Endothelial cell of umbilical vein (primary cell): ENCODE data around the gene DAB2. TPM values are rescaled to one million over a fixed set of nuclear protein-coding genes. Genes with fewer than 3 reads are reported as not detected.

ENCODE experiments used
- BruUV-seq: library from RNA; stranded (reverse); fragments of 400-500 nt; replicated peaks from 2 replicates; lab custom pipeline; 2021; lab: Mats Ljungman, UMichigan
- CTCF ChIA-PET: fragments of 300-600, 350-600 bp; sonication (Branson Sonifier 250); formaldehyde crosslinking; loops from one replicate; lab custom pipeline; 2021; ENCODE audit warnings: antibody characterized with exemption, inconsistent platforms; lab: Charles Lee
- POLR2A ChIA-PET: fragments of 300-600, 350-600 bp; sonication (Branson Sonifier 250); formaldehyde crosslinking; loops from one replicate; lab custom pipeline; 2021; ENCODE audit warnings: antibody characterized with exemption, inconsistent platforms; lab: Charles Lee
- DNase-seq: peaks from one replicate; pipeline ENCODE4 v3.0.0-alpha.2; 2011; ENCODE audit warnings: low read depth, low spot score
- FAIRE-seq: peaks from 2 replicates; lab custom pipeline; 2011; peaks lifted over from hg19 to GRCh38; lab: Jason Lieb, UNC
- H2AFZ ChIP-seq: 2 replicates; pipeline ENCODE4 v1.6.0; 2012; ENCODE audit warnings: low read depth, low read length, control low read depth, inconsistent platforms
- H3K27ac ChIP-seq: 2 replicates; pipeline ENCODE4 v1.5.1; 2011; ENCODE audit warnings: low read depth, mild to moderate bottlenecking, control low read depth, low read length, moderate library complexity; ENCODE audit not compliant: insufficient read depth
- H3K27me3 ChIP-seq, 2 experiments: 2 replicates each; pipeline versions ENCODE4 v1.6.0 to v1.6.1; 2011; ENCODE audit warnings: low read length in 2 of 2, mixed read lengths in 1 of 2; ENCODE audit not compliant: control insufficient read depth in 2 of 2, insufficient read depth in 2 of 2
- H3K36me3 ChIP-seq, 2 experiments: 2 replicates in 1 of 2; 3 replicates in 1 of 2; pipeline ENCODE4 v1.5.1; 2011; ENCODE audit warnings: low read length in 2 of 2, mild to moderate bottlenecking in 1 of 2, moderate library complexity in 1 of 2; ENCODE audit not compliant: control insufficient read depth in 2 of 2, insufficient read depth in 2 of 2; ENCODE audit errors: extremely low read depth in 1 of 2
- H3K4me1 ChIP-seq: 3 replicates; pipeline ENCODE4 v1.5.1; 2011; ENCODE audit warnings: mild to moderate bottlenecking, low read length; ENCODE audit not compliant: control insufficient read depth, insufficient read depth; ENCODE audit errors: extremely low read depth
- H3K4me2 ChIP-seq: 2 replicates; pipeline ENCODE4 v1.6.1; 2011; ENCODE audit warnings: low read length, control low read depth, mixed read lengths; ENCODE audit not compliant: insufficient read depth
- H3K4me3 ChIP-seq, 3 experiments: fragments of 200-600 bp in 1 of 3; sonication (generic), shearing (Covaris generic) in 1 of 3; replicated peaks in 1 of 3; 2 replicates each; pipeline ENCODE4 v1.5.1; 2011 to 2016; ENCODE audit warnings: control low read depth in 3 of 3, low read length in 3 of 3, mild to moderate bottlenecking in 2 of 3, inconsistent platforms in 1 of 3, low read depth in 1 of 3, moderate library complexity in 1 of 3; ENCODE audit not compliant: insufficient read depth in 1 of 3
- H3K79me2 ChIP-seq: 2 replicates; pipeline ENCODE4 v1.6.0; 2012; ENCODE audit warnings: low read length, inconsistent platforms; ENCODE audit not compliant: control insufficient read depth, insufficient read depth
- H3K9ac ChIP-seq: replicated peaks from 2 replicates; pipeline ENCODE3; 2011; ENCODE audit warnings: low read length, control low read depth; ENCODE audit not compliant: insufficient read depth; ENCODE audit errors: extremely low read depth
- H3K9me1 ChIP-seq: replicated peaks from 3 replicates; pipeline ENCODE4 v1.6.0; 2011; ENCODE audit warnings: mild to moderate bottlenecking, low read length; ENCODE audit not compliant: control insufficient read depth, insufficient read depth; ENCODE audit errors: extremely low read depth
- H3K9me3 ChIP-seq: replicated peaks from 2 replicates; pipeline ENCODE4 v1.5.1; 2012; ENCODE audit warnings: low read length, inconsistent platforms; ENCODE audit not compliant: control insufficient read depth, insufficient read depth
- H4K20me1 ChIP-seq: replicated peaks from 2 replicates; pipeline ENCODE3; 2011; ENCODE audit warnings: mild to moderate bottlenecking, low read length; ENCODE audit not compliant: control insufficient read depth, insufficient read depth; ENCODE audit errors: extremely low read depth
- CTCF ChIP-seq, 2 donors: IDR thresholded peaks; 1 replicate in 1 of 2; 2 replicates in 1 of 2; pipeline ENCODE4 v1.5.1; 2011; ENCODE audit warnings: low read length in 2 of 2, mild to moderate bottlenecking in 2 of 2, moderate library complexity in 2 of 2, control low read depth in 1 of 2, inconsistent platforms in 1 of 2, low read depth in 1 of 2; ENCODE audit not compliant: insufficient read depth in 1 of 2; ENCODE audit errors: extremely low read depth in 1 of 2
- FOS ChIP-seq: IDR thresholded peaks from 2 replicates; pipeline ENCODE4 v1.6.1; 2011; ENCODE audit warnings: mild to moderate bottlenecking, low read length, moderate library complexity, borderline replicate concordance; ENCODE audit not compliant: insufficient read depth
- GATA2 ChIP-seq: IDR thresholded peaks from 2 replicates; pipeline ENCODE4 v1.7.0; 2011; ENCODE audit warnings: low read depth, mild to moderate bottlenecking, moderate library complexity, mixed read lengths, low read length; ENCODE audit not compliant: insufficient read length, insufficient read depth
- JUN ChIP-seq: IDR thresholded peaks from 2 replicates; pipeline ENCODE4 v1.6.1; 2011; ENCODE audit warnings: borderline replicate concordance, low read depth; ENCODE audit not compliant: insufficient read length, insufficient read depth
- MAX ChIP-seq: IDR thresholded peaks from 2 replicates; pipeline ENCODE4 v1.6.1; 2011; ENCODE audit not compliant: insufficient read depth, insufficient read length
- POLR2A ChIP-seq: IDR thresholded peaks from 2 replicates; pipeline ENCODE4 v1.6.1; 2012; ENCODE audit warnings: low read depth, mild to moderate bottlenecking, control low read depth, low read length
- POLR2AphosphoS5 ChIP-seq: IDR thresholded peaks from 2 replicates; pipeline ENCODE4 v1.6.1; 2012; ENCODE audit warnings: low read depth, mild to moderate bottlenecking, control low read depth, low read length, moderate library complexity; ENCODE audit not compliant: insufficient read depth
- dilution Hi-C: fragments of 300-500 bp; cut with MboI; formaldehyde crosslinking; loops from one replicate; pipeline ENCODE4 v1.15.0; 2019; ENCODE audit warnings: low sequenced_read_pairs; ENCODE audit not compliant: extremely low pct_ligation_motif_present
- intact Hi-C: fragments of 100-400 bp; cut with micrococcal nuclease; formaldehyde crosslinking; loops from one replicate; pipeline ENCODE4 v1.10.0; 2022
- polyA plus RNA-seq, 4 experiments: library from polyadenylated mRNA; depleted of rRNA in 3 of 4; stranded (reverse) in 3 of 4; unstranded in 1 of 4; fragments of >200 nt; gene quantifications; 2 replicates each; pipeline versions ENCODE4 v1.2.1 to v1.2.3, GENCODE V29; 2011 to 2012; ENCODE audit warnings: missing spikeins in 1 of 4
- total RNA-seq: library from RNA; stranded (reverse); gene quantifications from 2 replicates; pipeline ENCODE4 v1.2.3, GENCODE V29; 2021

DAB2 gene
- total and polyA plus RNA-seq, 2 donors (not counting 3 experiments of a cell fraction or from before 2014, with no cell fraction given), result 168 to 283 TPM

- no TSS peak for BruUV-seq
- no peak for DNase-seq
- H3K4me3 ChIP-seq, result no peak overlapping the region
- H2AFZ ChIP-seq, result no peak overlapping the region
- FAIRE-seq, result no peak
- dilution Hi-C loops (no loop called here), intact Hi-C loops (no loop called here)
- no peaks in the 10 kb centered on the region for H3K36me3 ChIP-seq
- no peak overlapping the region for H3K27ac ChIP-seq
- POLR2A ChIA-PET, result no interaction called here
- no peaks in the 10 kb centered on the region for H3K27me3 ChIP-seq
- no peak overlapping the region for H3K9ac ChIP-seq
- H3K4me1 ChIP-seq, result peaks cover 7% of the 10 kb centered on the region
- no peaks in the 10 kb centered on the region for H3K9me1 ChIP-seq
- CTCF ChIA-PET, result no interaction called here
- no peaks in the 10 kb centered on the region for H3K79me2 ChIP-seq
- H3K9me3 ChIP-seq, result no peaks in the 10 kb centered on the region
- no peak for TF ChIP-seq CTCF (IDR thresholded peaks at IDR 0.05; ENCODE audit: extremely low read depth in 1 of 2, insufficient read depth in 1 of 2, low read depth in 1 of 2, low read length in 2 of 2)
- TF ChIP-seq MAX, result no peak
- TF ChIP-seq GATA2, result no peak
- TF ChIP-seq POLR2AphosphoS5, result no peak
- TF ChIP-seq POLR2A, result no peak
- no peak for TF ChIP-seq JUN
- TF ChIP-seq FOS, result no peak
- no peaks in the 10 kb centered on the region for H4K20me1 ChIP-seq
- H3K4me2 ChIP-seq, result no peak overlapping the region
These were observed 46.0 kb upstream of the DAB2 start for GRCh38 chr5:39470811-39471210.
